HG02623 (cell line): ENCODE results near the gene ABCG1.

ENCODE experiments used
- ATAC-seq: cut with Tn5 transposase; IDR thresholded peaks from one replicate; pipeline ENCODE4 v1.9.1; 2021; ENCODE audit warnings: moderate library complexity; ENCODE audit not compliant: unreplicated experiment

Gene ABCG1

GRCh38 chr21:42250422-42251403 is 31.8 kb downstream of the ABCG1 start:
- ATAC-seq = no peak

GRCh38 chr21:42251654-42252324 is 32.8 kb downstream of the ABCG1 start:
- ATAC-seq = no peak

- no peak for ATAC-seq
These were observed 33.4 kb downstream of the ABCG1 start for GRCh38 chr21:42252325-42252654.

- ATAC-seq = no peak
These were observed 33.9 kb downstream of the ABCG1 start for GRCh38 chr21:42252778-42253340.

- no peak for ATAC-seq
These were observed 34.5 kb downstream of the ABCG1 start for GRCh38 chr21:42253466-42253865.

GRCh38 chr21:42254083-42254482 is 35.1 kb downstream of the ABCG1 start:
- no peak for ATAC-seq

- no peak for ATAC-seq
These were observed 36.0 kb downstream of the ABCG1 start for GRCh38 chr21:42254651-42255601.

- no peak for ATAC-seq
These were observed 36.9 kb downstream of the ABCG1 start for GRCh38 chr21:42255825-42256224.

GRCh38 chr21:42256316-42256715 is 37.4 kb downstream of the ABCG1 start:
- no peak for ATAC-seq

- ATAC-seq = no peak
These were observed 38.3 kb downstream of the ABCG1 start for GRCh38 chr21:42257091-42257765.

GRCh38 chr21:42258150-42258884 is 39.4 kb downstream of the ABCG1 start:
- no peak for ATAC-seq

GRCh38 chr21:42258885-42259407 is 40.0 kb downstream of the ABCG1 start:
- no peak for ATAC-seq

GRCh38 chr21:42260121-42260520 is 41.2 kb downstream of the ABCG1 start:
- ATAC-seq = no peak

GRCh38 chr21:42261829-42262200 is 42.9 kb downstream of the ABCG1 start:
- no peak for ATAC-seq

- ATAC-seq = no peak
These were observed 43.9 kb downstream of the ABCG1 start for GRCh38 chr21:42262831-42263231.

GRCh38 chr21:42263591-42264131 is 44.7 kb downstream of the ABCG1 start:
- no peak for ATAC-seq

GRCh38 chr21:42264245-42265195 is 45.6 kb downstream of the ABCG1 start:
- ATAC-seq = no peak

- ATAC-seq = no peak
These were observed 46.4 kb downstream of the ABCG1 start for GRCh38 chr21:42265231-42265812.
